22Rv1 (cell line): ENCODE results near the gene INSC.

Experiments
- CTCF ChIP-seq: fragments of 450-650 bp; IDR thresholded peaks from 2 replicates; pipeline ENCODE4 v1.5.1; 2017; ENCODE audit warnings: mild to moderate bottlenecking
- ZFX ChIP-seq: fragments of 450-650 bp; IDR thresholded peaks from 2 replicates; pipeline ENCODE4 v1.6.1; 2017; ENCODE audit warnings: antibody characterized with exemption, borderline replicate concordance

- TF ChIP-seq CTCF, result no peak
- no peak for TF ChIP-seq ZFX
Measured at GRCh38 chr11:15150507-15150906, 35.8 kb downstream of the INSC start.
